ENCODE data around the gene ACTR6. TPM values are rescaled to one million over a fixed set of nuclear protein-coding genes. Genes with fewer than 3 reads are reported as not detected.

The ACTR6 gene
- total and polyA plus RNA-seq, 2 donors (not counting 1 experiment from before 2014, with no cell fraction given): 16.5 to 34.3 TPM

- no peaks in the 10 kb centered on the region for H3K9me3 ChIP-seq (ENCODE audit: control insufficient read depth, insufficient read depth, low read depth, low read length)
- no peaks in the 10 kb centered on the region for H4K20me1 ChIP-seq (ENCODE audit: control insufficient read depth, extremely low read depth, insufficient read depth, low read length)
- no peaks in the 10 kb centered on the region for H3K36me3 ChIP-seq (ENCODE audit: control insufficient read depth, insufficient read depth, low read length)
- no peak overlapping the region for H3K9ac ChIP-seq (ENCODE audit: insufficient read depth, low read length)
- H3K4me2 ChIP-seq (ENCODE audit: extremely low read depth, insufficient read depth, low read length): no peak overlapping the region
- H3K4me3 ChIP-seq (replicated peaks in 1 of 4; ENCODE audit: control extremely low read depth in 1 of 4, insufficient read depth in 1 of 4, low read depth in 3 of 4, low read length in 4 of 4): no peak overlapping the region
- H3K27me3 ChIP-seq (ENCODE audit: control insufficient read depth, insufficient read depth, low read length): no peaks in the 10 kb centered on the region
- no peaks in the 10 kb centered on the region for H3K79me2 ChIP-seq (ENCODE audit: control insufficient read depth, insufficient read depth, low read length)
- H2AFZ ChIP-seq (ENCODE audit: low read length): no peak overlapping the region
- TF ChIP-seq EZH2 (IDR thresholded peaks at IDR 0.05; ENCODE audit: low read length, missing control alignments) (no peak), CTCF (conservative IDR thresholded peaks at IDR 0.05 in 1 of 2, IDR thresholded peaks at IDR 0.05 in 1 of 2; ENCODE audit: low read depth in 1 of 2, low read length in 2 of 2) (no peak)
- DNase-seq (ENCODE audit: low read depth in 2 of 2): no peak
- H3K27ac ChIP-seq (ENCODE audit: insufficient read depth, low read length): no peak overlapping the region
- no peaks in the 10 kb centered on the region for H3K4me1 ChIP-seq (ENCODE audit: control insufficient read depth, extremely low read depth, insufficient read depth, low read length)
These were observed 21.4 kb upstream of the ACTR6 start for GRCh38 chr12:100179252-100179651.

GRCh38 chr12:100184549-100185145, 16.0 kb upstream of the ACTR6 start:
- Histone ChIP-seq H2AFZ (ENCODE audit: low read length) (no peak overlapping the region), H4K20me1 (ENCODE audit: control insufficient read depth, extremely low read depth, insufficient read depth, low read length) (no peaks in the 10 kb centered on the region), H3K27me3 (ENCODE audit: control insufficient read depth, insufficient read depth, low read length) (no peaks in the 10 kb centered on the region), H3K79me2 (ENCODE audit: control insufficient read depth, insufficient read depth, low read length) (no peaks in the 10 kb centered on the region), H3K9me3 (ENCODE audit: control insufficient read depth, insufficient read depth, low read depth, low read length) (no peaks in the 10 kb centered on the region), H3K27ac (ENCODE audit: insufficient read depth, low read length) (no peak overlapping the region), H3K4me1 (ENCODE audit: control insufficient read depth, extremely low read depth, insufficient read depth, low read length) (peaks cover 5% of the 10 kb centered on the region), H3K4me3 (replicated peaks in 1 of 4; ENCODE audit: control extremely low read depth in 1 of 4, insufficient read depth in 1 of 4, low read depth in 3 of 4, low read length in 4 of 4) (no peak overlapping the region), H3K4me2 (ENCODE audit: extremely low read depth, insufficient read depth, low read length) (no peak overlapping the region), H3K36me3 (ENCODE audit: control insufficient read depth, insufficient read depth, low read length) (no peaks in the 10 kb centered on the region), H3K9ac (ENCODE audit: insufficient read depth, low read length) (no peak overlapping the region)
- DNase-seq (ENCODE audit: low read depth in 2 of 2): no peak
- TF ChIP-seq CTCF (conservative IDR thresholded peaks at IDR 0.05 in 1 of 2, IDR thresholded peaks at IDR 0.05 in 1 of 2; ENCODE audit: low read depth in 1 of 2, low read length in 2 of 2): no peak
- TF ChIP-seq EZH2 (IDR thresholded peaks at IDR 0.05; ENCODE audit: low read length, missing control alignments): no peak

GRCh38 chr12:100185361-100185894, 15.2 kb upstream of the ACTR6 start:
- H3K9ac ChIP-seq (ENCODE audit: insufficient read depth, low read length): no peak overlapping the region

More at GRCh38 chr12:100185361-100185894, 15.2 kb upstream of the ACTR6 start:
- H3K4me1 ChIP-seq (ENCODE audit: control insufficient read depth, extremely low read depth, insufficient read depth, low read length): peaks cover 5% of the 10 kb centered on the region
- H3K27me3 ChIP-seq (ENCODE audit: control insufficient read depth, insufficient read depth, low read length): no peaks in the 10 kb centered on the region
- H3K36me3 ChIP-seq (ENCODE audit: control insufficient read depth, insufficient read depth, low read length): no peaks in the 10 kb centered on the region
- no peaks in the 10 kb centered on the region for H3K9me3 ChIP-seq (ENCODE audit: control insufficient read depth, insufficient read depth, low read depth, low read length)
- H3K79me2 ChIP-seq (ENCODE audit: control insufficient read depth, insufficient read depth, low read length): no peaks in the 10 kb centered on the region
- H3K4me2 ChIP-seq (ENCODE audit: extremely low read depth, insufficient read depth, low read length): peak overlapping the region; percentile 93
- no peak for DNase-seq (ENCODE audit: low read depth in 2 of 2)
- H2AFZ ChIP-seq (ENCODE audit: low read length): peak overlapping the region; percentile 91
- peak overlapping the region; percentile 3 to 30 (median 13) for H3K4me3 ChIP-seq (replicated peaks in 1 of 4; ENCODE audit: control extremely low read depth in 1 of 4, insufficient read depth in 1 of 4, low read depth in 3 of 4, low read length in 4 of 4)
- no peak overlapping the region for H3K27ac ChIP-seq (ENCODE audit: insufficient read depth, low read length)
- H4K20me1 ChIP-seq (ENCODE audit: control insufficient read depth, extremely low read depth, insufficient read depth, low read length): no peaks in the 10 kb centered on the region
- TF ChIP-seq CTCF (conservative IDR thresholded peaks at IDR 0.05 in 1 of 2, IDR thresholded peaks at IDR 0.05 in 1 of 2; ENCODE audit: low read depth in 1 of 2, low read length in 2 of 2) (no peak), EZH2 (IDR thresholded peaks at IDR 0.05; ENCODE audit: low read length, missing control alignments) (no peak)
